Effector CD4-positive, alpha-beta T cell (primary cell): ENCODE data around the gene SMARCE1.
A peak's percentile ranks its signal among the peaks of the same experiment; 100 is the strongest.
"Not testable (repeated sequence)": the region's sequence is repeated elsewhere in the genome, so short reads cannot be mapped to it uniquely, and the experiment has no call there.

ENCODE experiments used
- DNase-seq: peaks from one replicate; pipeline ENCODE4 v3.0.0-alpha.2; 2020

The SMARCE1 gene

DNA sequence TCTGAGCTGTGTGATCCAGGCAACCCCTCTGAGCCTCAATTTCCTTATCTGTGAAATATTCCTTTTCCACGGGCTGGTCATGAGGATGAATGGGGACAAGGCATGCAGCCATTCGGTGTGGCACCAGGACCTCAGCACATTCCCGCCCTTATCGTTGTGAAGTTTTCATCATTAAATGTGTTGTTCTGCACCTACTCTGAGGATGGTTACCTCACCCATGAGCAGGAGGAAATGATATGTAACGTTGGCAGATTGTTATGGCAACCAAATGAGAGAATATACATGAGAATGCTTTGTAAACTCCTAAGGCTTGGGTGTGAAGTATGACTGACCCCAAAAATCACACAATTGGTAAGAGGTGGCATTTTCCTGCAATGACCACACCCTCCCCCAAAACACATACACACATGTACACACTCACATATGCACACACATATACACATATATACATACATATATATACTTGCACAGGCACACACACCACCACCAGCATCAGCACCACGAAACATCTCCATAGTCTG is 39.5 kb downstream of the SMARCE1 start:
- DNase-seq, result peak; percentile 44

DNA sequence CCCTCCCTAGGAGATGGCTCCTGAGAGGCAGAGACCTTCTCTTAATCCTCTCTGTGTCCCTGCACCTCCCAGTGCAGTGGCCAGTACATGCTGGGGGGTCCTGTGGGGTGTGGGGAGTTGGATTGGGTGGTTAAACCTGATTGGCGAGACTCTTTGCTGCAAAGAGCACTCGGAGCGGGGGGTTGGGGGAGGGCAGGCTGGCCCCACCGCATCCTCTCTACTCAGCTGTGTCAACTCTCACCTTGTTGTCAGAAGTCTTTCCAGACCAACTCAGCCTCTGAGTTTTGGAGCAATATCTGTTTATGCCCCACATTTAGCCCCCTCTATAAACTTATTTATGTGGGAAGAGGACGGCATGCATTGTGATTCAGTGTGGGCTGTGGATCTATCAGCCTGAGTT is 40.0 kb downstream of the SMARCE1 start:
- peak; percentile 51 for DNase-seq

DNA sequence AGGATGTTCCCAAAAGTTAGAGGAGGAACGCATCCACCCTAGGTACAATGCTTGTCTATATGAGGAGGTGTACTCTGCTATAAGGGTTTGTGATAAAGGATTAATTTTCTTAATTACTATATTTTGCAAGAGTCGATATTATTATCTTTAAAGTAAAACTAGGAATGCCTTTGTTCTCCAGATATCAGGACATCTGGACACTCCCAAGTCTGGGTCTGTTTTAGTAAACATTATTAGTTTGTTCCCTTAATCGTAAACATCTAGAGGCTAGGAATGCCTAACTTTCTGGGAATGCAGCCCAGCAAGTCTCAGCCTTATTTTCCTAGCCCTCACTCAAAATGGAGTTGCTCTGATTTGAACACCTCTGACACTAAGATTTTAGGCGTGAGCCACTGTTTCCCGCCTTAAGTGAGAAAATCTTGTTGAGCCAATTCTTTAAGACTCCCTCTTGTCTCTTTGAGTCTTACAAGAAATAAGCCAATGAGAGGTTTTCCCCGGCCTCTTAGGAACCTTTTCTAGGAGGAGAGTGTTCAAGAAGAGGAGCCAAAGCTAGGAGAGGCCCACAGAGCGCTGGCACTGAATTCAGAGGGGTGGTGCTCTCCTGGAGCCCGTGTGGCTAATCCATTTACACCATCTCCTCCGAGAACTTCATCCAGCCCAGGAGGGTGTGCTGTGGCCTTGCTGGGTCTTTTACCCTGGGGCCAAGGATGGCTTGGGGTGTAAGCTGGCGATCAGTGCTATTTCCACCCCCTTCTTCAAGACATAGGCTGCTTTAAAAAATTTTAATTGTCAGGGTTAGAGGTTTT is 40.9 kb downstream of the SMARCE1 start:
- no peak for DNase-seq

DNA sequence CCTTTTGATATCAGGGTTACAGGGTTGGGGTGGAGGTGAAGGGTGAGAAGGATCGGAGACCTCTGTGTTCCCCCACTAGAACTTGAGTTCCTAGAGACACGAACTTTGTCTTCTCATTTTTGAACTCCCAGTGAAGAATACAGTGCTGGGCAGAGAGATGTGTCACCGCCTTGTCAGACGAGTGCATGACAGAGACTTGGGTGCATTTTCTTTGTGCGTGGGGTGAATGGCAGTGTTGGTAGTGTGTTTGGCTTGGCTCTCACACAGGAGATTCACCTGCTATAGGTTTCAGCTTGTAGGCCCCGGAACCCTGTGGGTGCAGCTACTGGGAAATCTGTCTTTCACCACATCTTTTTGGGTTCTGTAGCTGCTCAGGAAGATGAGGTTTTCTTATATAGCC is 42.3 kb downstream of the SMARCE1 start:
- peak; percentile 57 for DNase-seq

DNA sequence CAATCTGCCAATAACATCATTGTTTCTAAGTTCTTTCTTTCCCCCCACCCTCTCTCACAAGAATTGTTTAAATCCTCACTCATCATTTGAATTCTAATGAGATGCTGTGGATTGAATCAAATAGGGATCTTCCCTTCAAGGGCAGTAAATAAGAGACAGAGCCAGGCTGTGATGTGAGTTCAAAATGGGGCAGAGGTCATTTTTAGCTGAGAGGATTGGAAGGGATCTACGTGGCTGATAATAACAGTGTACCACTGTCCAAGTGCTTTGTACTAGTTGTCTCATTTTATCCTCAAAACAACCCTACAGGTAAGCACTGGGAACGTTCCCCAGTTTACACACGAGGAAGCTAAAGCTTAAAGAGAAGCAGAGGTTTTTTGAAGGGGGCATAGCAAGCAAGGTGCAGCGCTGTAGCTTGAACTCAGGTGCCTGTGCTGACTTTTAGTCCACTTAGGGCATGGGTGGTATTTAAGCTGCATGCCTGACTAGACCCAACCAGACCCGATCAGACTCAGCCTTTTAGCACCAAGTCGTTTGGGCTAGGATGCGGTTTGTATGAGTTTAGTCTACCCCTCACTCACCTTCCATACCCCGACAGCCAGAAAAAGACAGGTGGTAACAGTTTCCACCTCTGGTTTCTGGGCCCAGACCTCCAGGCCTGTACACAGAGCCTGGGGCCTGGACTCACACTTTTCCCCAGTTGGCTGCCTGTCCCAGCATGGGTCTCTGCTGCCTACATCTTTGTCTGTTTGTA is 43.1 kb downstream of the SMARCE1 start:
- no peak for DNase-seq

DNA sequence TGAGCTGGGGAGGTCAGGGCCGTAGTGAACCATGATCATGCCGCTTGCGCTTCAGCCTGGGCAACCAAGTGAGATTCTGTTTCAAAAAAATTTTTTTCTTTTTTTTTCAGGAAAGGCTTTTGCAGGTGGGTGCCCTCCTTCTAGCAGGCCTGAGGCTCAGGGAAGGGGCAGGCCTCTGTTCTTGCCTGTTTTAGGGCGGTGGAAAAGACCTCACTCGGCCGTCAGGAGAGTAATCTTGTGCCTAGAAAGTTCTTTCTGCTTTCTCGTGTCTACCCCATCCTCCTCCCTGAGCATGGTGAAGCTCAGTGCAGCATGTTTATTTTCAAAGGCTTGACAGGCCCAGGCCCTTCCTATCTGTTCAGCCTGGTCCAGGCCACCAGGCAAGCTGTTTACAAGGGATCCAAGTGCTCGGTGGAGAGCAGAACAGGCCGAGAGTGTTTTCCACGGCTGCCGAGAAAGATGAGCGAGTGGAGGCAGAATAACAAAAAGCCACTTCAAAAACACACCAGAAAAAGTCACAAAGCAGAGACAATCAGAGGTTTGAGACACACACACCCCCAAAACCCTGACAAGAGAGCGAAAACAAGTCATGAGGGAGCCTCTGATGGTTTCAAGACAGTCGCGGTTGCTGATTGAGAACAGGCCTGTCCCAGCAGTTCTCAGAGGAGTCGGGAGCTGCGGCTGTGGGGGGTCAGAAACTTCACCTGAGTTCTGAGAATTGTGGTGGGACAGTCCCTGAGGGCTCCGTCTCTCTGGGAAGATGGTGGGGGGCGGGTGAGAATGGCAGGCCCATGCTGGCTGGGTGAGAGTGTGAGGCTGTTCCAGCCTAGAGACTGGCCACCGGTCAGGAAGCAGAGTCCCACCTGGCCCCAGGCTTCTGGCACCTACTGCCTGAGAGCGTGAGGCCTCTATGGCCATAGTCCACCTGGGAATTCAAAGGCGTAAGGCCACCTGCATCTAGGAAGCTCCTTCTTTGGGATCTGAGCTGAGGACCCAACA is 44.9 kb downstream of the SMARCE1 start:
- peak; percentile 68 for DNase-seq

DNA sequence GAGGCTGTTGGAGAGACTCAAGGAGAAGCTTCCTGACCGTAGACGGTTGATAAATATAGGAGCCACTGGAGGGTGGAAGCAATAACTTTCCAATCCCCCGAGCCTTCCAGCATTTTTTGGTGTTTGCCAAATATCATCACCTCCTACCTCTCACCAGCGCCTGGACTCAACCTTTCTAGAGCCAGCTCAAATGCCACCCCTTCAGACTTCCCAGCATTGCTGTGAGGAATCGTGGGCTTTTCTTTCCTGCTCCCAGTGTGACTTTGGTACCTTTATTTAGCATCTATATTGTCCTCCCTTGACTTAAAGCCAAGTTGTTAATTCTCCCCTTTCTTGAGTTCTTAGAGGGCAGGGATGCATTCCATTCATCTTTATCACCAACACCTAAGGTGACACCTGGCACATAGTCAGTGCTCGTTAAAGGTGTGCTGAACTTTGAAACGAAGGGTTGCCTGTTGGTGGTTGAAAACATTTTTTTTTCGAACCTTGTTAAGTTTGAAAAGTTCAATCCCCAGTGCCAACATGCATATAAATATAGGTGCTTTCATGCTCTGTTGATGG is 47.1 kb downstream of the SMARCE1 start:
- DNase-seq, result no peak

DNA sequence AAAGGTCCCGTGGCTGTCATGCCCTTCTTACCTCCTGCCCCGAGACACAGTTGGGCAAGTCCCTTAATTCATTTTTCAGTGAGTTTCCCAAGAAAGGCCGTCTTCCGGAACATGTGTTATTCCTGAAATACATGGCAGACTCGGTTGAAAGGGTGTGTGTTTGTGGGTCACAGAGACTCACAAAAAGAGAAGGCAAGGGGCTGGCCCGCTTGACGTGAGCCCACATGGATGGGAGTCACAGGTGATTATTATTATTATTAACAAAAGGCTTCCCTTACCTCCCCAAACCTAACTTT is 48.2 kb downstream of the SMARCE1 start:
- DNase-seq, result no peak

DNA sequence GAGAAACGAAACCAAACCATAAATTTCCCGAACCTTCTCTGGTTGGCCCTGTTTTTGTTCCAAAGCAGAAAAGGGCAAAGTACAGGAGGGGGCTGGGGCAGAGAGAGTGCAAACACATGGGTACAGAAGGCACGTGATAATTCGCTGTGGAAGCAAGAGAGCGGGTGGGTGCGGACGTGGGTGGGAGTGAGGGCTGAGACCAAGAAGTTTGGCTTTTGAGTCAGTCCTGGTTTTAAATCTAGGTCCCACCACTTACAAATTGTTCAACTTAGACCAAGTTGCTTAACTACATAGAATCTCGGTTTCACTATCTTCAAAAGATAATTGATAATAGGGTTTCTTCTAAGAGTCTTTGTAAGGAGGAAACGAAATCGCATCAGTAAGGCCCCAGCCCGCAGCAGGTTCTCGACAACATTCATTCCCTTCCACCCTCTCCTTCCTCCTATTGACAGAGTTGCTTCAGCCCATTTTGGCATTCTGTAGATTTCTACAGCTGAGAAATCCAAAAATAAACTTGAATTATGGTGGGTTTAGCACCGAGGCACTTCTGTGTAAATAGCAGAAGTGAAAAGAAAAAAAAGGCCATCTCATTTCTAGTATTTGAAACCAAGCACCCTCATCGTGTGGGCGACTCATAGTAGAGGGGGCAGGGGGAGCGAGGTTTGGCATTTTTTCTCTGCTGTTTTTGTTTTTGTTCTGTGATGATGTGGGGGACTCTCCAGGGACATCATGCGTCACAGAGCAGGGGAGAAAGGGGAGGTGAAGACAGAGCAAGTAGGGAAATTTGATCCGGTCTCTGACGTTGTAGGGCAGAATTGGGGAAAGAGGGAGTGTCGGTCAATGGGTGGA is 48.8 kb downstream of the SMARCE1 start:
- peak; percentile 70 for DNase-seq

DNA sequence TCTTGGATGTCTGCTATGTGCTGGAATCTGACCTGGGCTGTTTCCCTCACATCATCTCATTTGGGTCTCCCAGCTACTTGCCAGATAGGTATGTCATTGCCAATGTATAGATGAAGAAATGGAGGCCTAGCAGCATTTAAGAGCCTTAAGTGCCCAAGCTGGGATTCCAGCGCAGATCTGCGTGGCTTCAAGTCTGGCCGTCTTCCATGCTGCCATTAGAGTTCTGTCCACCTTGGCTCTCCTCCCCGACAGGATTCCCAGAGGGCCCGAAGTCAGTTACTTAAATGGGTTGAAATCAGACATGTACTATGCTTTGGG is 49.4 kb downstream of the SMARCE1 start:
- no peak for DNase-seq

DNA sequence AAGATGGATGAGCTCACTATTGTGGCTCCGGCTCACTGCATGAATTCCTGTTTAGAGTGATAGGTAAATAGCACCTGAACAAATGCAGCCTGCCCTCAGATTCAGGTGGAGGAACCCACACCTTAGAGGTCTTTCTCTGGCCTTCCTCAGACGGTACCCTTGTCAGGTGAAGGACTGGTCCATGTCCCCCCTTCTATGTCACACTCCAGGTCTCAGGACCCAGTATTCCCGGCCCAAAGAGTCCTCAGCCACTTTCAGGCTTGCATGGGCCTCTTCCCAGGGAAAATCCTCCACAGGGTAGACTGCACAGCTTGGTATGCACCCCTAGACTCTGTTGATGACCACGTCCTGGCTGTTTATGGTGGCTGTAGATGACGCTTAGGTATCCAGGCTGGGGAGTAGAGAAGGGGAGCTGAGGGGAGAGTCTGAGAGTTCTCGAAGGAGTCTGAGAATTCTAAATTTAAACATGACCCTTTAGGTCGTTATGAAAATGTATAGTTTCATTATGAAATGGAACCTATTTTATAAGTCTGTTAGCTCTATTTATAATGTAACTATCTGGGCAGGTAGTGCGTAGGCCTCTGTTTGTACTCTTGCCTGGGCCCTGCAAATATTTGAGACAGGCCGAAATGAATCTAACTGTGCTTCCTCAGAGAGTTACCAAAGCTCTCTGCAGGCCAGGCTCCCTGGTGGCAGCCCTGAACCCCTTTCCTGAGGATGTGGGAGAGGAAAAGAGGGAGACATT is 49.9 kb downstream of the SMARCE1 start:
- DNase-seq, result no peak

DNA sequence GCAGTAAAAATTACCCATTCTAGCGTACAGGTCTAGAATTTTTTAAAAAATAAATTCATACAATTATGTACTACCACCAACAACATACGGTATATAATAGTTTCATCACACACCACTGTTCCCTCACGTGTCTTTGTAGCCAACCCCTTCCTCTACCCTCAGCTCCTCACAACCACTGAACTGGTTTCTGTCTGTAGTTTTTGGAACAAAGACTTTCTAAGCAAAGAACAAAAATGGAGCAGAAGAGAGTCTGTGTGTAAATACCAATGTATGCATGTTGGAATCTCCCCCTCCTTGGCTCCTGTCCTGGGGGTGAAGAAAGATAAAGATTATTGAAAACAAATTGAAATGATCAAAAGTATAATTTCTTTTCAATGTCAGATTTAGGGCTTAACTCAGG is 50.5 kb downstream of the SMARCE1 start:
- no peak for DNase-seq

DNA sequence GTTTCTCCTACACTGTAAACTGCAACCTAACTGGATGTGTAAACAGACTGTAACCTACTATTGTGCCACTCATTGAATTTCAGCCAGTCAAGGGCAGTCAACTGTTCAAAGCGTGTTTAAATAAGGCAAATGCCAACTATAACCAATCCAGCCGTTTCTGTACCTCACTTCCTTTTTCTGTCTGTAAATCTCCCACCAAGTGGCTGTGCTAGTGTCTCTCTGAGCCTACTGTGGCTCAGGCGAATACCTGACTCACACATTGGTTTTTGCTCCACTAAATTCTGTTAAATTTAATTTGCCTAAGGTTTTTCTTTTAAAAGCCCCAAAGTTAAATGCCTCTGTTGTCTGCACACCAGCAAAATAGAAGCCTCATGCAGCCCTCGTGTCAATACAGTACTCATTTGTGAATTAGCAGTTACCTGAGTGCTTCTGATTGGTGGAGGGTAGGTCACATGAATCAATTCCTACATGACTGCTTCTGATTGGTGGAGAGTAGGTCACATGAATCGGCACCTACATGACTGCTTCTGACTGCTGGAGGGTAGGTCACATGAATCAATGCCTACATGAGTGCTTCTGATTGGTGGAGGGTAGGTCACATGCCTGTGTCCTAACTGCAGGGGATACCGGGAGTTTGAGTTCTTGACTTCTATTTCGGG is 51.2 kb downstream of the SMARCE1 start:
- DNase-seq, result no peak

DNA sequence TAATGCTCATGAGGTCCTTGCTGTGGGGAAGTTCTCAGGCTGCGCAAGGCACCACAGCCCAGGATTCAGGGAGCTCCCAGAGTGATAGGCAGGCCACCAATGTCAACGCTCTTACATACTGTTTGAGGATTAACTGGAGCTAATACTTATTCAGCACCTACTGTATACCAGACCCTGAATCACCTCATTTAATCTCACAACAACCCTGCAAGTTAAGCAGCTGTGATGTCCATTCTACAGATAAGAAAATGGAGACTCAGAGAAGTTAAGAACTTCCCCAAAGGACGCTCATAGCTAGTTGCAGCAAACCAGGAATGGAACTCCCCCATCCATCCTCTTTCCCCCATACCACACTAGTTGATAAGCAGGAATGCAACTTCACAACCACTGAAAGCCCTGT is 56.9 kb downstream of the SMARCE1 start:
- no peak for DNase-seq

DNA sequence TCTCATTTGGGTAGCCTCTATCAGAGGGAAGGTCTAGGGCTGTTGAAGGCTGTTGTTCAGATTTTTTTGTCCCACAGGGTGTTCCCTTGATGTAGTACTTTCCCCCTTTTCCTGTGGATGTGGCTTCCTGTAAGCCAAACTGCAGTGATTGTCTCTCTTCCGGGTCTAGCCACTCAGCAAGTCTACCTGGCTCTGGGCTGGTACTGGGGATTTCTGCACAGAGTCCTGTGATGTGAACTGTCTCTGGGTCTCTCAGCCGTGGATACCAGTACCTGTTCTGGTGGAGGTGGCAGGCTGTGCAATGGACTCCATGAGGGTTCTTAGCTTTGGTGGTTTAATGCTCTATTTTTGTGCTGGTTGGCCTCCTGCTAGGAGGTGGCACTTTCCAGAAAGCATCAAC is 59.1 kb downstream of the SMARCE1 start:
- no peak for DNase-seq

DNA sequence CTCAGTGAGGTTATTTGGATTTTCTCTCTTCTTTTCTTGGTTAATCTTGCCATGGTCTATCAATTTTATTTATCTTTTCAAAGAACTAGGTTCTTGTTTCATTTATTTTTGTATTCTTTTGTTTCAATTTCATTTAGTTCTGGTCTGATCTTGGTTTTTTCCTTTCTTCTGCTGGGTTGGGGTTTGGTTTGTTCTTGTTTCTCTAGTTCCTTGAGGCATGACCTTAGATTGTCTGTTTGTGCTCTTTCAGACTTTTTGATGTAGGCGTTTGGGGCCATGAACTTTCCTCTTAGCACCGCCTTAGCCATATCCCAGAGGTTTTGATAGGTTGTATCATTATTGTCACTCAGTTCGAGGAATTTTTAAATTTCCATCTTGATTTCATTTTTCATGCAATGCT is 61.4 kb downstream of the SMARCE1 start:
- not testable (repeated sequence) for DNase-seq

DNA sequence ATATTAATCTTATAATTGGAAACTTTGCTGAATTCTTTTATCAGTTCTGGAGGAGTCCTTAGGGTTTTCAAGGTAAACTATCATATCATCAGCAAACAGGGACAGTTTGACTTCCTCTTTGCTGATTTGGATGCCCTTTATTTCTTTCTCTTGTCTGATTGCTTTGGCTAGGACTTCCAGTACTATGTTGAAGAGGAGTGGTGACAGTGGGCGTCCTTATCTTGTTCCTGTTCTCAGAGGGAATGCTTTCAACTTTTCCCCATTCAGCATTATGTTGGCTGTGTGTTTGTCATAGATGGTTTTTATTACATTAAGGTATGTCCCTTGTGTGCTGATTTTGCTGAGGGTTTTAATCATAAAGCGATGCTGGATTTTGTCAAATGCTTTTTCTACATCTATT is 62.7 kb downstream of the SMARCE1 start:
- not testable (repeated sequence) for DNase-seq

DNA sequence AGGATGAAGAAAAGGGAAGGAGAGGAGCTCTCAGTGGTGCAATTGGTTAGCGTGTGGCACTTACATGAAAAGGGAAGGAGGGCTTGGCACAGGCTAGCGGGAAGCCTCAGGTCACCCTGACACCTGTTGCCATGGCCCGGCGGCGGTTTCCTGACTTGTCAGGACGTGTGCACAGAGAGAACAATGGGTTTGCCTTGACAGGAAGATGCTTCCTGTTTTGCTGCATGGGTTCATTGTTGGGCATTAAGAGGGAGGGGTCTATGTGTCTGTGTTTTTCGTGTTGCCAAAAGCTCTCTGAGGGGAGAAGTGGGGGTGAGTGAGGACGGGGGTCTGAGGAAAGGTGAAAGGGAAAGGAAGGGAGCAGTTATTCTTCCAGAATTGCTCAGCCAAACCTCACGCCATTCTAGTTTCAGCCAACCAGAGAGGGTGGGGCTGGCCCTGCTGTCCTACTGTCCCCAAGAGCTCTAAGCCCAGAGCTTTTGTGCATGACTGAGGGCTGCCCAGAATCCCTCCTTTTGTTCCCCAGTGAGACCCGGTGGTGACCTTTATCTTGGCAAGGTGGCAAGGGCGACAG is 65.2 kb downstream of the SMARCE1 start:
- DNase-seq, result peak; percentile 51

DNA sequence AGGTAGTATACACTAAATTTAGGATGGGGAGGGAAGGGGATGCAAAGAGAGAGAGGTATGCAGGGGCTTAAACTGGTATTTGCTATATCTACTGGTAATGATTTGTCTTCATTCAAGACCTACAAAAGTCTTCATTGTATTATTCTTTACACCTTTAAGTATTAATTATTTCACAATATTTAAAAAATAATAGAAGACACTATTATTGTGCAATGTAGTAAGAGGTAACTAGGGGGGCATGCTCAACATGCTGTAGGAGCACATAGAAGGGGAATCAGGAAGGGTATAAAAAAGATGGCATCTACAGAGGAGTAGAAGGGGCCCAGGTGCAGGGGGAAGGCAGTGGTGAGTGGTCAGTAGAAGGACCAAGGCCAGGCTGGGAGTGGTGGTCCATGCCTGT is 67.5 kb downstream of the SMARCE1 start:
- DNase-seq, result no peak

DNA sequence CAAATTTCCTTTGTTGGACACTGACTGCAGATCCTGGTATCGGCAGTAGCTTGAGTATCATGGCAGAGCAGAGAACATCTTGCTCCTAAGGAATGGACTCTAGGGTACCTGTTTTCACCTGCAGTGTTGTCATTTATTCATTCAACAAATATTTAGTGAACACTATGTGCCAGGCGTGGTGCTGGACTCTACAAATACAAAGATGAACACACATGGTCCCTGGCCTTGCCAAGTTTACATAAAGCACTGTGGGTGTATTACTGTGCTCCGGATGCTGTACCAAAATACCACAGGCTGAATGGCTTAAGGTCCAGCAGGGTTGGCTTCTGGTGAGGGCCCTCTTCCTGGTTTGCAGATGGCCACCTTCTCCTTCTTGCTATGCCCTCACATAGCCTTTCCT is 68.1 kb downstream of the SMARCE1 start:
- DNase-seq, result no peak
